BJ (cell line): ENCODE data around the gene KCTD10. TPM values are rescaled to one million over a fixed set of nuclear protein-coding genes. Genes with fewer than 3 reads are reported as not detected.

Source experiments
- CTCF ChIA-PET: fragments of 350-600 bp; formaldehyde crosslinking; extraction: SDS; loops from one replicate; lab custom pipeline; 2021; ENCODE audit warnings: antibody characterized with exemption, inconsistent platforms; lab: Yijun Ruan, JAX
- POLR2A ChIA-PET: fragments of 300-600 bp; sonication (Branson Sonifier 250); formaldehyde crosslinking; extraction: SDS; loops from one replicate; lab custom pipeline; 2021; ENCODE audit warnings: antibody characterized with exemption; lab: Charles Lee
- DNase-seq: peaks from one replicate; pipeline ENCODE4 v3.0.0-alpha.2; 2011; ENCODE audit warnings: low read depth
- H3K27me3 ChIP-seq: 2 replicates; pipeline ENCODE4 v1.6.0; 2011; ENCODE audit warnings: low read length; ENCODE audit not compliant: control insufficient read depth, insufficient read depth
- H3K36me3 ChIP-seq: 2 replicates; pipeline ENCODE4 v1.5.1; 2011; ENCODE audit warnings: low read length; ENCODE audit not compliant: control insufficient read depth, insufficient read depth
- H3K4me3 ChIP-seq: 2 replicates; pipeline ENCODE4 v1.5.1; 2011; ENCODE audit warnings: low read depth, mild to moderate bottlenecking, control low read depth, low read length
- CTCF ChIP-seq: IDR thresholded peaks from 2 replicates; pipeline ENCODE4 v1.5.1; 2011; ENCODE audit warnings: low read depth, mild to moderate bottlenecking, control low read depth, inconsistent platforms, low read length, moderate library complexity; ENCODE audit not compliant: insufficient read depth
- polyA plus RNA-seq: library from polyadenylated mRNA; depleted of rRNA; stranded (reverse); fragments of >200 nt; gene quantifications from 2 replicates; pipeline ENCODE4 v1.2.3, GENCODE V29; 2011

The KCTD10 gene
- polyA plus RNA-seq, 1 experiment, result 172 TPM

- ChIA-PET CTCF (no interaction called here), POLR2A (no interaction called here)
- no peak overlapping the region for H3K4me3 ChIP-seq
- 0 out of 2 replicates have a peak, but pooled peaks have one; percentile 4 for TF ChIP-seq CTCF
- no peak for DNase-seq
- H3K36me3 ChIP-seq, result peaks cover 34% of the 10 kb centered on the region
- no peaks in the 10 kb centered on the region for H3K27me3 ChIP-seq
Observed at GRCh38 chr12:109467978-109468676, 9.0 kb downstream of the KCTD10 start.

- no peaks in the 10 kb centered on the region for H3K27me3 ChIP-seq
- ChIA-PET POLR2A (interaction anchor here (0.9 kb wide), 1 partner anchor 10 kb away, joined by 3 read pairs; the partner anchor contains the start of gene KCTD10), CTCF (interaction anchor here (1.2 kb wide), 1 partner anchor 34 kb away, joined by 5 read pairs; no protein-coding TSS in a partner anchor)
- H3K36me3 ChIP-seq, result peaks cover 30% of the 10 kb centered on the region
- DNase-seq, result no peak
- no peak for TF ChIP-seq CTCF
- H3K4me3 ChIP-seq, result no peak overlapping the region
Observed at GRCh38 chr12:109466821-109467220, 10.3 kb downstream of the KCTD10 start.

- Histone ChIP-seq H3K27me3 (no peaks in the 10 kb centered on the region), H3K36me3 (peaks cover 31% of the 10 kb centered on the region), H3K4me3 (no peak overlapping the region)
- no peak for TF ChIP-seq CTCF
- ChIA-PET POLR2A (no interaction called here), CTCF (interaction anchor here (1.2 kb wide), 1 partner anchor 33 kb away, joined by 5 read pairs; no protein-coding TSS in a partner anchor)
- DNase-seq, result no peak
Observed at GRCh38 chr12:109466305-109466704, 10.8 kb downstream of the KCTD10 start.

- no peak for DNase-seq
- no peak for TF ChIP-seq CTCF
- no peak overlapping the region for H3K4me3 ChIP-seq
- no peaks in the 10 kb centered on the region for H3K27me3 ChIP-seq
- CTCF ChIA-PET, result interaction anchor here (1.4 kb wide), 1 partner anchor 8 kb away, joined by 5 read pairs; no protein-coding TSS in a partner anchor
- H3K36me3 ChIP-seq, result peaks cover 29% of the 10 kb centered on the region
- POLR2A ChIA-PET, result no interaction called here
Observed at GRCh38 chr12:109464642-109465351, 12.3 kb downstream of the KCTD10 start.

GRCh38 chr12:109463756-109464155 is 13.3 kb downstream of the KCTD10 start:
- CTCF ChIA-PET, result interaction anchor here (1.0 to 2.3 kb wide), 5 partner anchors 9 to 36 kb away, joined by 4 to 6 read pairs (median 4); no protein-coding TSS in a partner anchor
- Histone ChIP-seq H3K36me3 (peaks cover 23% of the 10 kb centered on the region), H3K27me3 (no peaks in the 10 kb centered on the region), H3K4me3 (no peak overlapping the region)
- no peak for TF ChIP-seq CTCF
- DNase-seq, result no peak
- POLR2A ChIA-PET, result interaction anchor here (1.9 kb wide), 1 partner anchor 12 kb away, joined by 11 read pairs; no protein-coding TSS in a partner anchor
